Endothelial cell of umbilical vein (primary cell): ENCODE results near the gene SIGMAR1. TPM values are rescaled to one million over a fixed set of nuclear protein-coding genes. Genes with fewer than 3 reads are reported as not detected.

Source experiments
- BruUV-seq: library from RNA; stranded (reverse); fragments of 400-500 nt; replicated peaks from 2 replicates; lab custom pipeline; 2021; lab: Mats Ljungman, UMichigan
- CTCF ChIA-PET: fragments of 300-600, 350-600 bp; sonication (Branson Sonifier 250); formaldehyde crosslinking; loops from one replicate; lab custom pipeline; 2021; ENCODE audit warnings: antibody characterized with exemption, inconsistent platforms; lab: Charles Lee
- POLR2A ChIA-PET: fragments of 300-600, 350-600 bp; sonication (Branson Sonifier 250); formaldehyde crosslinking; loops from one replicate; lab custom pipeline; 2021; ENCODE audit warnings: antibody characterized with exemption, inconsistent platforms; lab: Charles Lee
- DNase-seq: peaks from one replicate; pipeline ENCODE4 v3.0.0-alpha.2; 2011; ENCODE audit warnings: low read depth, low spot score
- FAIRE-seq: peaks from 2 replicates; lab custom pipeline; 2011; peaks lifted over from hg19 to GRCh38; lab: Jason Lieb, UNC
- H2AFZ ChIP-seq: 2 replicates; pipeline ENCODE4 v1.6.0; 2012; ENCODE audit warnings: low read depth, low read length, control low read depth, inconsistent platforms
- H3K27ac ChIP-seq: 2 replicates; pipeline ENCODE4 v1.5.1; 2011; ENCODE audit warnings: low read depth, mild to moderate bottlenecking, control low read depth, low read length, moderate library complexity; ENCODE audit not compliant: insufficient read depth
- H3K27me3 ChIP-seq, 2 experiments: 2 replicates each; pipeline versions ENCODE4 v1.6.0 to v1.6.1; 2011; ENCODE audit warnings: low read length in 2 of 2, mixed read lengths in 1 of 2; ENCODE audit not compliant: control insufficient read depth in 2 of 2, insufficient read depth in 2 of 2
- H3K36me3 ChIP-seq, 2 experiments: 2 replicates in 1 of 2; 3 replicates in 1 of 2; pipeline ENCODE4 v1.5.1; 2011; ENCODE audit warnings: low read length in 2 of 2, mild to moderate bottlenecking in 1 of 2, moderate library complexity in 1 of 2; ENCODE audit not compliant: control insufficient read depth in 2 of 2, insufficient read depth in 2 of 2; ENCODE audit errors: extremely low read depth in 1 of 2
- H3K4me1 ChIP-seq: 3 replicates; pipeline ENCODE4 v1.5.1; 2011; ENCODE audit warnings: mild to moderate bottlenecking, low read length; ENCODE audit not compliant: control insufficient read depth, insufficient read depth; ENCODE audit errors: extremely low read depth
- H3K4me2 ChIP-seq: 2 replicates; pipeline ENCODE4 v1.6.1; 2011; ENCODE audit warnings: low read length, control low read depth, mixed read lengths; ENCODE audit not compliant: insufficient read depth
- H3K4me3 ChIP-seq, 3 experiments: fragments of 200-600 bp in 1 of 3; sonication (generic), shearing (Covaris generic) in 1 of 3; replicated peaks in 1 of 3; 2 replicates each; pipeline ENCODE4 v1.5.1; 2011 to 2016; ENCODE audit warnings: control low read depth in 3 of 3, low read length in 3 of 3, mild to moderate bottlenecking in 2 of 3, inconsistent platforms in 1 of 3, low read depth in 1 of 3, moderate library complexity in 1 of 3; ENCODE audit not compliant: insufficient read depth in 1 of 3
- H3K79me2 ChIP-seq: 2 replicates; pipeline ENCODE4 v1.6.0; 2012; ENCODE audit warnings: low read length, inconsistent platforms; ENCODE audit not compliant: control insufficient read depth, insufficient read depth
- H3K9ac ChIP-seq: replicated peaks from 2 replicates; pipeline ENCODE3; 2011; ENCODE audit warnings: low read length, control low read depth; ENCODE audit not compliant: insufficient read depth; ENCODE audit errors: extremely low read depth
- H3K9me1 ChIP-seq: replicated peaks from 3 replicates; pipeline ENCODE4 v1.6.0; 2011; ENCODE audit warnings: mild to moderate bottlenecking, low read length; ENCODE audit not compliant: control insufficient read depth, insufficient read depth; ENCODE audit errors: extremely low read depth
- H3K9me3 ChIP-seq: replicated peaks from 2 replicates; pipeline ENCODE4 v1.5.1; 2012; ENCODE audit warnings: low read length, inconsistent platforms; ENCODE audit not compliant: control insufficient read depth, insufficient read depth
- H4K20me1 ChIP-seq: replicated peaks from 2 replicates; pipeline ENCODE3; 2011; ENCODE audit warnings: mild to moderate bottlenecking, low read length; ENCODE audit not compliant: control insufficient read depth, insufficient read depth; ENCODE audit errors: extremely low read depth
- EZH2 ChIP-seq: IDR thresholded peaks from 2 replicates; pipeline ENCODE4 v1.6.1; 2012; ENCODE audit warnings: borderline replicate concordance, low read depth, mild to moderate bottlenecking, moderate library complexity, low read length, inconsistent platforms; ENCODE audit not compliant: severe bottlenecking
- FOS ChIP-seq: IDR thresholded peaks from 2 replicates; pipeline ENCODE4 v1.6.1; 2011; ENCODE audit warnings: mild to moderate bottlenecking, low read length, moderate library complexity, borderline replicate concordance; ENCODE audit not compliant: insufficient read depth
- GATA2 ChIP-seq: IDR thresholded peaks from 2 replicates; pipeline ENCODE4 v1.7.0; 2011; ENCODE audit warnings: low read depth, mild to moderate bottlenecking, moderate library complexity, mixed read lengths, low read length; ENCODE audit not compliant: insufficient read length, insufficient read depth
- JUN ChIP-seq: IDR thresholded peaks from 2 replicates; pipeline ENCODE4 v1.6.1; 2011; ENCODE audit warnings: borderline replicate concordance, low read depth; ENCODE audit not compliant: insufficient read length, insufficient read depth
- MYC ChIP-seq: IDR thresholded peaks from one replicate; pipeline ENCODE4 v1.6.1; 2011; ENCODE audit warnings: mild to moderate bottlenecking, low read depth, low read length
- POLR2A ChIP-seq: IDR thresholded peaks from 2 replicates; pipeline ENCODE4 v1.6.1; 2012; ENCODE audit warnings: low read depth, mild to moderate bottlenecking, control low read depth, low read length
- POLR2AphosphoS5 ChIP-seq: IDR thresholded peaks from 2 replicates; pipeline ENCODE4 v1.6.1; 2012; ENCODE audit warnings: low read depth, mild to moderate bottlenecking, control low read depth, low read length, moderate library complexity; ENCODE audit not compliant: insufficient read depth
- dilution Hi-C: fragments of 300-500 bp; cut with MboI; formaldehyde crosslinking; loops from one replicate; pipeline ENCODE4 v1.15.0; 2019; ENCODE audit warnings: low sequenced_read_pairs; ENCODE audit not compliant: extremely low pct_ligation_motif_present
- intact Hi-C: fragments of 100-400 bp; cut with micrococcal nuclease; formaldehyde crosslinking; loops from one replicate; pipeline ENCODE4 v1.10.0; 2022
- polyA plus RNA-seq, 4 experiments: library from polyadenylated mRNA; depleted of rRNA in 3 of 4; stranded (reverse) in 3 of 4; unstranded in 1 of 4; fragments of >200 nt; gene quantifications; 2 replicates each; pipeline versions ENCODE4 v1.2.1 to v1.2.3, GENCODE V29; 2011 to 2012; ENCODE audit warnings: missing spikeins in 1 of 4
- total RNA-seq: library from RNA; stranded (reverse); gene quantifications from 2 replicates; pipeline ENCODE4 v1.2.3, GENCODE V29; 2021
- TF ChIP-seq, protein P1 (sequence below): IDR thresholded peaks from 2 replicates; pipeline ENCODE4 v1.6.1; 2011; ENCODE audit not compliant: insufficient read depth, insufficient read length
- TF ChIP-seq, protein P2 (sequence below), 2 donors: IDR thresholded peaks; 1 replicate in 1 of 2; 2 replicates in 1 of 2; pipeline ENCODE4 v1.5.1; 2011; ENCODE audit warnings: low read length in 2 of 2, mild to moderate bottlenecking in 2 of 2, moderate library complexity in 2 of 2, control low read depth in 1 of 2, inconsistent platforms in 1 of 2, low read depth in 1 of 2; ENCODE audit not compliant: insufficient read depth in 1 of 2; ENCODE audit errors: extremely low read depth in 1 of 2

Gene SIGMAR1
- total and polyA plus RNA-seq, 2 donors (not counting 3 experiments of a cell fraction or from before 2014, with no cell fraction given) = 78.4 to 81.2 TPM

DNA sequence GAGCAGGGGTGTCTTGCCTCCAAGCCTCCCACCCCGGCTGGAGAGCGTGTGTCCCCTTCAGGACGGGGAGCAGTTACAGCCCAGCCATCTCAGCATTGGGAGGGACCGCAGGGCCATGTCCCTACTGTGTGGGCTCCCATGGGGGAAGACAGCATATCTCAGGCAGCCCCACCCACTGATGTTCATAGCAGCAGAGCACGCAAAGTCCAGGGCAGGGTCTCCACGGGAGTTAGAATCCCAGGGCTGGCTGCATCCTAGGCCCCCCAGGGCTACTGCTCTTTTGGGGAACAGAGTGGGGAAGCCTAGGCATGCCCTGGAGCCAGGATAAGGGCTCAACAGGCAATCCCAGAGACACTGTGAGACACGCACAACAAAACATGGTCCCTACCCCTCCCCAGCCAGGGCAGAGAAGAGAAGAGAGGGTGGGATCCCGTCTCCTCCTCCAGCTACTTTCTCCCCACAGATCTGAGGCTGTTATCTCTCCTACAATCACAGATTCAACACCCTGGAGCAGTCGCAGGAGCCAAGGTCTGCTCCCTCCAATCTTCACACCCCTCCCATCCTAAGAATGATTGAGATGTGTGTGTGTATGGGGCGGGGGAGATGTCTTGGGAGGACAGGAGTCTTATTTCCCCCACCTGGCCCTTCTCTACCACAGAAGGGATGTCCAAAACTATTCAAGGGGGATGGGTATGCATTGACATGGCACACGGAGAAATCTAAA is 51.5 kb downstream of the SIGMAR1 start:
- FAIRE-seq = no peak

More for the DNA sequence above, 51.5 kb downstream of the SIGMAR1 start:
- dilution Hi-C loops (no loop called here), intact Hi-C loops (no loop called here)
- no peak for DNase-seq
- TF ChIP-seq EZH2 (no peak), GATA2 (no peak), FOS (no peak), POLR2AphosphoS5 (no peak), POLR2A (no peak), JUN (no peak), MYC (no peak)
- TF ChIP-seq, protein P1, sequence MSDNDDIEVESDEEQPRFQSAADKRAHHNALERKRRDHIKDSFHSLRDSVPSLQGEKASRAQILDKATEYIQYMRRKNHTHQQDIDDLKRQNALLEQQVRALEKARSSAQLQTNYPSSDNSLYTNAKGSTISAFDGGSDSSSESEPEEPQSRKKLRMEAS = no peak
- TF ChIP-seq, protein P2, sequence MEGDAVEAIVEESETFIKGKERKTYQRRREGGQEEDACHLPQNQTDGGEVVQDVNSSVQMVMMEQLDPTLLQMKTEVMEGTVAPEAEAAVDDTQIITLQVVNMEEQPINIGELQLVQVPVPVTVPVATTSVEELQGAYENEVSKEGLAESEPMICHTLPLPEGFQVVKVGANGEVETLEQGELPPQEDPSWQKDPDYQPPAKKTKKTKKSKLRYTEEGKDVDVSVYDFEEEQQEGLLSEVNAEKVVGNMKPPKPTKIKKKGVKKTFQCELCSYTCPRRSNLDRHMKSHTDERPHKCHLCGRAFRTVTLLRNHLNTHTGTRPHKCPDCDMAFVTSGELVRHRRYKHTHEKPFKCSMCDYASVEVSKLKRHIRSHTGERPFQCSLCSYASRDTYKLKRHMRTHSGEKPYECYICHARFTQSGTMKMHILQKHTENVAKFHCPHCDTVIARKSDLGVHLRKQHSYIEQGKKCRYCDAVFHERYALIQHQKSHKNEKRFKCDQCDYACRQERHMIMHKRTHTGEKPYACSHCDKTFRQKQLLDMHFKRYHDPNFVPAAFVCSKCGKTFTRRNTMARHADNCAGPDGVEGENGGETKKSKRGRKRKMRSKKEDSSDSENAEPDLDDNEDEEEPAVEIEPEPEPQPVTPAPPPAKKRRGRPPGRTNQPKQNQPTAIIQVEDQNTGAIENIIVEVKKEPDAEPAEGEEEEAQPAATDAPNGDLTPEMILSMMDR (IDR thresholded peaks at IDR 0.05; ENCODE audit: extremely low read depth in 1 of 2, insufficient read depth in 1 of 2, low read depth in 1 of 2, low read length in 2 of 2) = no peak
- ChIA-PET POLR2A (no interaction called here), CTCF (interaction anchor here (1.1 to 2.5 kb wide), 5 partner anchors 22 to 84 kb away, joined by 3 to 18 read pairs (median 4); no protein-coding TSS in a partner anchor)
- H3K9me3 ChIP-seq = no peaks in the 10 kb centered on the region
- H3K9me1 ChIP-seq = no peaks in the 10 kb centered on the region
- H3K79me2 ChIP-seq = no peaks in the 10 kb centered on the region
- H3K36me3 ChIP-seq = no peaks in the 10 kb centered on the region
- H3K4me1 ChIP-seq = no peaks in the 10 kb centered on the region
- no peak overlapping the region for H3K4me2 ChIP-seq
- H4K20me1 ChIP-seq = no peaks in the 10 kb centered on the region
- peaks cover 77 to 80% of the 10 kb centered on the region in 2 experiments for H3K27me3 ChIP-seq
- no peak overlapping the region for H2AFZ ChIP-seq
- no TSS peak for BruUV-seq
- no peak overlapping the region for H3K27ac ChIP-seq
- no peak overlapping the region for H3K4me3 ChIP-seq
- H3K9ac ChIP-seq = no peak overlapping the region
